Kidney (tissue), 14 donors: ENCODE results near the gene FAM83F. TPM values are rescaled to one million over a fixed set of nuclear protein-coding genes. Genes with fewer than 3 reads are reported as not detected.
A peak's percentile ranks its signal among the peaks of the same experiment; 100 is the strongest.

Source experiments
- DNase-seq, 5 donors: peaks; one replicate each; pipeline ENCODE4 v3.0.0-alpha.2; 2013 to 2020
- FAIRE-seq: peaks from 2 replicates; lab custom pipeline; 2012; peaks lifted over from hg19 to GRCh38; lab: Jason Lieb, UNC
- H3K27ac ChIP-seq, 2 donors: one replicate each; pipeline ENCODE4 v1.7.0; 2013; ENCODE audit warnings: low read depth in 2 of 2, low read length in 2 of 2, inconsistent platforms in 1 of 2
- H3K27me3 ChIP-seq: one replicate; pipeline ENCODE4 v1.7.1; 2013; ENCODE audit warnings: low read length, inconsistent platforms; ENCODE audit not compliant: control insufficient read depth, insufficient read depth
- H3K36me3 ChIP-seq, 3 donors: one replicate each; pipeline versions ENCODE4 v1.7.0 to v1.7.1; 2013; ENCODE audit warnings: low read length in 3 of 3, control low read depth in 1 of 3, inconsistent platforms in 1 of 3; ENCODE audit not compliant: insufficient read depth in 3 of 3, control insufficient read depth in 2 of 3
- H3K4me1 ChIP-seq, 3 donors: one replicate each; pipeline versions ENCODE4 v1.7.0 to v1.7.1; 2013; ENCODE audit warnings: low read length in 3 of 3, inconsistent platforms in 1 of 3, low read depth in 1 of 3; ENCODE audit not compliant: control insufficient read depth in 2 of 3, insufficient read depth in 2 of 3
- H3K4me3 ChIP-seq, 3 donors: one replicate each; pipeline versions ENCODE4 v1.7.0 to v1.8.1; 2013; ENCODE audit warnings: low read length in 3 of 3, control low read depth in 1 of 3, inconsistent platforms in 1 of 3
- H3K9ac ChIP-seq, 3 donors: one replicate each; pipeline versions ENCODE4 v1.7.0 to v1.7.1; 2013; ENCODE audit warnings: low read length in 3 of 3, control low read depth in 1 of 3, inconsistent platforms in 1 of 3
- H3K9me3 ChIP-seq, 3 donors: one replicate each; pipeline versions ENCODE4 v1.7.0 to v1.7.1; 2013; ENCODE audit warnings: low read length in 3 of 3, control low read depth in 1 of 3, inconsistent platforms in 1 of 3; ENCODE audit not compliant: control insufficient read depth in 2 of 3, insufficient read depth in 1 of 3
- CTCF ChIP-seq: IDR thresholded peaks from 3 replicates; pipeline ENCODE4 v1.5.1; 2012; ENCODE audit warnings: mild to moderate bottlenecking, moderate library complexity, borderline replicate concordance; ENCODE audit not compliant: insufficient read depth; ENCODE audit errors: extremely low read depth
- intact Hi-C: fragments of 100-400 bp; cut with DNase I; formaldehyde crosslinking; loops from one replicate; pipeline ENCODE4 v1.11.1; 2022
- polyA plus RNA-seq: library from polyadenylated mRNA; stranded (reverse); fragments of 350-450 nt; fragmentation: Illumina TruSeq; extraction: RNeasy Lipid Tissue Mini Kit (QIAGEN cat#74804); gene quantifications from one replicate; pipeline ENCODE4 v1.2.3, GENCODE V29; 2014; ENCODE audit warnings: low read depth, low replicate concordance; ENCODE audit not compliant: insufficient read depth
- total RNA-seq: library from RNA; stranded (reverse); fragmentation: NEBNext Ultra II Directional; extraction: Animal tissue kit (Norgen Biotek cat#: 25700); gene quantifications from one replicate; pipeline ENCODE4 v1.2.1, GENCODE V29; 2021
- donor health status: control.
- donor health status: control.
- donor health status: control.
- donor health status: control.
- donor health status: control.
- donor health status: DM: yes; HTN: yes; CAD: no.
- donor health status: Normal renal cell carcinoma (clear cell type).

Gene FAM83F
- total and polyA plus RNA-seq, 2 donors from 2014 or later = 6.8 to 13.1 TPM

- H3K27me3 ChIP-seq = peaks cover 5% of the 10 kb centered on the region
- H3K4me3 ChIP-seq = no peak overlapping the region
- intact Hi-C loops = no loop called here
- H3K4me1 ChIP-seq = peaks cover 0 to 19% (median 0%) of the 10 kb centered on the region in 3 donors
- H3K9ac ChIP-seq = no peak overlapping the region
- no peak for FAIRE-seq
- H3K27ac ChIP-seq = no peak overlapping the region
- no peak for TF ChIP-seq CTCF
- H3K9me3 ChIP-seq = no peaks in the 10 kb centered on the region
- peak in 1 of 5 donors; percentile 45 for DNase-seq
- H3K36me3 ChIP-seq = no peaks in the 10 kb centered on the region
These were observed 15.4 kb downstream of the FAM83F start for GRCh38 chr22:40009951-40010671.

DNA sequence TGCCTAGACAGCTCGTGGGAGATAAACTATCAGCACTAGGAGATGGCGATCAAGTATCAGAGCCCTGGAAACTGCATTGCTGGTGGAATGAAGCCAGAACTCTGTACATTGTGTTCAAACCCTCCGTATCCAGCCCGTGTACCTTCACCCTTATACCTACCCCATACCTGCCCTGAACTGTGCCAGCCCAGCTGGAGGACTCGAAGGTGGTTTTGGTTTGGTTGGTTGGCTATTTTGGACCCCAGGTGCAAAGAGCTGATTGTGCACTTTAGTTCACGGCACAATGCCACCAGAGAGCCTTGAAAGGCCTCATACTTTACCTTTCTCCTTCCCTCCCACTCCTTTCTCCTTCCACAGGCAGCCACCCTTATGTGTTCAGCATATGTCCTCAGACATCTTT lies 16.0 kb downstream of the FAM83F start:
- no peaks in the 10 kb centered on the region for H3K36me3 ChIP-seq
- no peak overlapping the region for H3K9ac ChIP-seq
- peaks cover 0 to 24% (median 0%) of the 10 kb centered on the region in 3 donors for H3K4me1 ChIP-seq
- no peaks in the 10 kb centered on the region for H3K9me3 ChIP-seq
- no peak for TF ChIP-seq CTCF
- H3K4me3 ChIP-seq = no peak overlapping the region
- peaks cover 5% of the 10 kb centered on the region for H3K27me3 ChIP-seq
- no peak overlapping the region for H3K27ac ChIP-seq
- FAIRE-seq = no peak
- peak in 1 of 5 donors; percentile 8 for DNase-seq
- intact Hi-C loops = no loop called here

DNA sequence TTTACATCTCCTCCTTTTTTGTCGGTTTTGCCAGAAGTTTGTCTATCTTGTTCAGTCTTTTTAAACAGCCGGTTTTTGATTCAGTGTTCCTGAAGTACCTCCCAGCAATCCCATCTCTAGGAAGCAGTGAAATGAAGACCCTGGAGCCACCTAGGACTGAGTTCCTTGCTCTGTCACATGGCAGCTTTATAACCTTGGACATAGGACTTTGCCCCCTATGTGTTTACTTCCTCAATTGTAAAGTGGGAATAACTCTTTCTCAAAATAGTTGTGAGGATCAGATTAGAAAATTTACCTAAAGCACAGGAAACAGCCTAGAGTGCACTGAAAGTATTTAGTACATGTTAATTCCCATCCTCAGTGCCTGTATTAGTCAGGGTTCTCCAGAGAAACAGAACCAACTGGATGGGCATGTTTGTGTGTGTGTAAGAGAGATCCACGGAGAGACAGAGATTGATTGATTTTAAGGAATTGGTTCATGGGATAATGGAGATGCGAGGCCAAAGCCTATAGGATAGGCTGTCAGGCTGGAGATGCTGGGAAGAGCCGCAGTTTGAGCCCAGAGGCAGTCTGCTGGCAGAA lies 20.0 kb downstream of the FAM83F start:
- no peak for TF ChIP-seq CTCF
- FAIRE-seq = no peak

More for the DNA sequence above, 20.0 kb downstream of the FAM83F start:
- Histone ChIP-seq H3K36me3 (no peaks in the 10 kb centered on the region), H3K27ac (peak overlapping the region; percentile 59 to 84), H3K9me3 (no peaks in the 10 kb centered on the region), H3K4me1 (peaks cover 0 to 18% (median 0%) of the 10 kb centered on the region in 3 donors), H3K9ac (no peak overlapping the region), H3K4me3 (no peak overlapping the region), H3K27me3 (peaks cover 5% of the 10 kb centered on the region)
- intact Hi-C loops = no loop called here
- peak in 1 of 5 donors; percentile 17 for DNase-seq
